Spleen (tissue), 7 donors: ENCODE results near the gene CDA.

Experiments
- CTCF ChIP-seq, 11 experiments: fragments of 200-600 bp in 7 of 11; fragments of 450-650 bp in 4 of 11; sonication (generic) in 4 of 11; IDR thresholded peaks in 8 of 11; conservative IDR thresholded peaks in 3 of 11; 1 replicate in 7 of 11; 2 replicates in 4 of 11; pipeline versions ENCODE4 v1.4.0 to v1.8.0; 2016 to 2021; ENCODE audit warnings: antibody characterized with exemption in 11 of 11, inconsistent platforms in 4 of 11, mild to moderate bottlenecking in 1 of 11
- POLR2AphosphoS5 ChIP-seq, 3 donors: sonication (generic); formaldehyde crosslinking; IDR thresholded peaks; one replicate each; pipeline ENCODE4 v1.5.1; 2017; ENCODE audit warnings: antibody characterized with exemption in 3 of 3
- donor health status: DM: no; HTN: no; CAD: no; lungs with moderate emphysema.
- donor health status: DM: no; HTN: no; CAD: no.
- donor health status: DM: no; HTN: no; CAD: no.

GRCh38 chr1:20644416-20644815 is 55.5 kb downstream of the CDA start:
- peak in 2 of 3 donors; percentile 16 to 65 for TF ChIP-seq POLR2AphosphoS5 (IDR thresholded peaks at IDR 0.05)
- TF ChIP-seq CTCF (IDR thresholded peaks at IDR 0.05 in 8 of 11, conservative IDR thresholded peaks at IDR 0.05 in 3 of 11): no peak
